ENCODE measurements around the gene EEFSEC. TPM values are rescaled to one million over a fixed set of nuclear protein-coding genes. Genes with fewer than 3 reads are reported as not detected.

Gene EEFSEC
- total RNA-seq, 4 donors from 2014 or later: 11.5 to 18.7 (median 14.9) TPM

DNA sequence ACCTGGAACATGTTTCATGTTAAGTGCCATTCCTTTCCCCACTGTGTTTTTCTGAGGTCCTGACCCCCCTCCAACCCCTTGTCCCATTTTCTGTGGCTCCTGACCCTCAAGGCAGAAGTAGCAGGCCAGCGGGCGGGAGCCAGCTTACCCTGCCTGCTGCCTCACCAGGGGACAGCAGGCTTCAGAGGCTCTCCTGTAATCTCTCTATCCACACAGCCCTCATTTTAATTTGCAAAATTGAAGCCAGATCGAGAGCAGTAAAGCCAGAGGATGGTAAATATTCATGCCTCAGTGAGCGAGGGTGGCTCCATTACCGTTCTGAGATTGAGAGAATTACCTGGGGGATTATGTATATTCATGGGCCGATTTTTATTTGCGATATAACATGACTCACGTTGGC is 165.8 kb downstream of the EEFSEC start:
- H3K27me3 ChIP-seq: no peaks in the 10 kb centered on the region
- no peaks in the 10 kb centered on the region for H3K4me1 ChIP-seq
- H3K9me3 ChIP-seq: no peaks in the 10 kb centered on the region
- 82 to 88% methylated on average over 6 to 8 of the region's 8 CpGs for WGBS, 2 donors
- intact Hi-C loops (cut with DNase I): no loop called here
- H3K4me3 ChIP-seq: no peak overlapping the region
- no peak overlapping the region for H3K27ac ChIP-seq
- no peak for DNase-seq
- TF ChIP-seq, protein P1, sequence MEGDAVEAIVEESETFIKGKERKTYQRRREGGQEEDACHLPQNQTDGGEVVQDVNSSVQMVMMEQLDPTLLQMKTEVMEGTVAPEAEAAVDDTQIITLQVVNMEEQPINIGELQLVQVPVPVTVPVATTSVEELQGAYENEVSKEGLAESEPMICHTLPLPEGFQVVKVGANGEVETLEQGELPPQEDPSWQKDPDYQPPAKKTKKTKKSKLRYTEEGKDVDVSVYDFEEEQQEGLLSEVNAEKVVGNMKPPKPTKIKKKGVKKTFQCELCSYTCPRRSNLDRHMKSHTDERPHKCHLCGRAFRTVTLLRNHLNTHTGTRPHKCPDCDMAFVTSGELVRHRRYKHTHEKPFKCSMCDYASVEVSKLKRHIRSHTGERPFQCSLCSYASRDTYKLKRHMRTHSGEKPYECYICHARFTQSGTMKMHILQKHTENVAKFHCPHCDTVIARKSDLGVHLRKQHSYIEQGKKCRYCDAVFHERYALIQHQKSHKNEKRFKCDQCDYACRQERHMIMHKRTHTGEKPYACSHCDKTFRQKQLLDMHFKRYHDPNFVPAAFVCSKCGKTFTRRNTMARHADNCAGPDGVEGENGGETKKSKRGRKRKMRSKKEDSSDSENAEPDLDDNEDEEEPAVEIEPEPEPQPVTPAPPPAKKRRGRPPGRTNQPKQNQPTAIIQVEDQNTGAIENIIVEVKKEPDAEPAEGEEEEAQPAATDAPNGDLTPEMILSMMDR (IDR thresholded peaks at IDR 0.05): no peak
- no peak for TF ChIP-seq POLR2A (IDR thresholded peaks at IDR 0.05)
- peaks cover 0 to 25% (median 8%) of the 10 kb centered on the region in 3 donors for H3K36me3 ChIP-seq

DNA sequence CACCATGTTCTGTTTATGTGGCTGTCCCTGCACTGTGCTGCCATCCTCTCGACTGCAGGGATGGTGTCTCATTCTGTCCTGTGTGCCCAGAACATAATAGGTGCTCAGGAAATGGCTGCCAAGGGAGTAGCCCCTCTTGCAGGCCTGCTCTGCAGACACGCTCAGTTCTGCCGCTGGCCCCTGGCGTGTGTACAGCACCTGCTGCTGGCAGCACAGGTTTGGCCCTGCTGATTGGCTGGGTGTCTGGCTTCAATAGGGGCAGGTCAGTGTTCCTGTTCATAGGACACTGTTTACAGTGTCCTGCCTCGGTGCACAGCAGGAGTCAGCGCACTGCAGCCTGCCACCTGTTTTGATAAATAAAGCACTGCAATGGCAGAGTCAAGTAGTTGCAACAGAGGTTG is 166.5 kb downstream of the EEFSEC start:
- intact Hi-C loops (cut with DNase I): no loop called here
- H3K9me3 ChIP-seq: no peaks in the 10 kb centered on the region
- H3K4me1 ChIP-seq: no peaks in the 10 kb centered on the region
- no peaks in the 10 kb centered on the region for H3K27me3 ChIP-seq
- 90% methylated on average over 2 of the region's 6 CpGs; no CpG with 5 or more reads in 1 of the 2 donors for WGBS, 2 donors
- no peak overlapping the region for H3K27ac ChIP-seq
- no peak for DNase-seq
- TF ChIP-seq, protein P1 (IDR thresholded peaks at IDR 0.05): no peak
- no peak for TF ChIP-seq POLR2A (IDR thresholded peaks at IDR 0.05)
- peaks cover 0 to 25% (median 8%) of the 10 kb centered on the region in 3 donors for H3K36me3 ChIP-seq
- H3K4me3 ChIP-seq: no peak overlapping the region

DNA sequence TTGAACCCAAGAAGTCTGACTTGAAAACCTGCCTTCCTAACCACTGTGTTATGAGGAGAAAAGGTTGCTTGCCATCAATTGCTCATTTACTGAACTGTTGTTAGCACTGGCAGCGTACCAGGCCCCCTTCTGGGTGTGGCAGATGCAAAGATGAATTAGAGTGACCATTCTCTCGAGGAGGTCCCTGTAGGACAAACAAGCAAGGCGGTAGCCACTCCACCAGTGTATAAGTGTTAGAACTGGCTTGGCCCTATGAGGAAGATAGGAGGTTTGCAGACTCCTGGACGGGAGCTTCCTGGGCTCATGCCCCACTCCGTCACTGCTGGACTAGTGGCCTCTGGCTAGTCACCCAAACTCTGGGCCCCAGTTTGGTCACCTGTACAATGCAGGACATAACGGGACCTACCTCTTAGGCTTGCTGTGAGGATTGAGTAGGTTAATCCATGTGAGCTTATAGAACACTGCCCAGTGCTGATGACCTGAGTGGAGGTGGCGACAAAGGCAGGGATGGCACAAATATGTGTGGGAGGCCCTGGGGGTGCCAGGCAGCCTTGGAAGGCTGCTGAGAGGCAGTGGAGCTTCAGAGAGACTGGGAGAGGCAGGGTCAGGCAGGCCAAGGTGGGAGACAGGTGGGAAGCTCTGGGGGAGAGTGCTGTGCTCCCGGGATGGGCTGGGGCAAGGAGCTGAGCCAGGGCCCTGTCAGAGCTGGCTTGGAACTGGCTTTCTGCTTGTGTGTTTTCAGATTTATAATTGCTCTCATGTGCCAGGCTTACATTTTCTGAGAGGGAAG is 167.5 kb downstream of the EEFSEC start:
- H3K27ac ChIP-seq: no peak overlapping the region
- 84 to 100% methylated on average over 5 to 8 of the region's 8 CpGs for WGBS, 2 donors
- H3K9me3 ChIP-seq: no peaks in the 10 kb centered on the region
- H3K27me3 ChIP-seq: no peaks in the 10 kb centered on the region
- TF ChIP-seq POLR2A (IDR thresholded peaks at IDR 0.05): no peak
- TF ChIP-seq, protein P1 (IDR thresholded peaks at IDR 0.05): no peak
- no peak overlapping the region for H3K4me3 ChIP-seq
- H3K36me3 ChIP-seq: peaks cover 0 to 25% (median 8%) of the 10 kb centered on the region in 3 donors
- H3K4me1 ChIP-seq: no peaks in the 10 kb centered on the region
- intact Hi-C loops (cut with DNase I): no loop called here
- no peak for DNase-seq

DNA sequence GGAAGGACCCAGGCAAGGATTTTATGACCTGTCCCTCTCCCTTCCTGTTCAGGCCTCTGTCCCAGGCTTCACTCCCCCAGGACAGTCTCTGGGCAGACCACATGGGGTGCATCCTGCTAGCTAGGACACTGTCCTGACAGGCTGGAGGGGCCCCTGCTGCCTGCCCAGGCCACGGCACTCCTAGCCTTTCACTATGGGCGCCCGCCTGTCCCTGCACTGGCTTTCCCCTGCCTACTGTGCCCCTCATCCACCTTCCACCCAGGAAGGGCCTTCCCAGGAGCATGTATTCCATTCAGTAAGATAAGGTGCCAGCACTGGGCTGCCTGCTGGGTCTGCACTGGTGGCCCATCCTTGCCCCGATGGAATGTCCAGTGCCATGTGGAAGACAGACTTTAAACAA is 168.1 kb downstream of the EEFSEC start:
- Histone ChIP-seq H3K27me3 (no peaks in the 10 kb centered on the region), H3K36me3 (peaks cover 0 to 25% (median 8%) of the 10 kb centered on the region in 3 donors), H3K4me1 (no peaks in the 10 kb centered on the region), H3K9me3 (no peaks in the 10 kb centered on the region), H3K27ac (no peak overlapping the region), H3K4me3 (no peak overlapping the region)
- TF ChIP-seq POLR2A (IDR thresholded peaks at IDR 0.05): no peak
- TF ChIP-seq, protein P1 (IDR thresholded peaks at IDR 0.05): no peak
- WGBS, 2 donors: 100% methylated on average over 1 of the region's 4 CpGs; no CpG with 5 or more reads in 1 of the 2 donors
- intact Hi-C loops (cut with DNase I): no loop called here
- DNase-seq: no peak

Data from esophagus squamous epithelium (tissue), 5 donors.